Neutrophil (primary cell): Measurements from ENCODE around the gene ASB5.

Experiments used
- H3K27ac ChIP-seq: fragments of 200-600 bp; sonication (generic); 2 replicates; pipeline ENCODE4 v1.5.1; 2016; ENCODE audit warnings: mild to moderate bottlenecking, moderate library complexity
- H3K27me3 ChIP-seq: fragments of 200-600 bp; sonication (generic); 2 replicates; pipeline ENCODE4 v1.6.0; 2016; ENCODE audit warnings: mild to moderate bottlenecking
- H3K36me3 ChIP-seq: fragments of 200-600 bp; sonication (generic); 2 replicates; pipeline ENCODE4 v1.5.1; 2017
- H3K4me1 ChIP-seq, 2 experiments: fragments of 200-600 bp in 1 of 2; sonication (generic) in 1 of 2; 1 replicate in 1 of 2; 2 replicates in 1 of 2; pipeline versions ENCODE4 v1.5.1 to v1.6.1; 2013 to 2016; ENCODE audit warnings: low read depth in 1 of 2, low read length in 1 of 2, mild to moderate bottlenecking in 1 of 2, moderate library complexity in 1 of 2; ENCODE audit not compliant: control insufficient read depth in 1 of 2, insufficient read depth in 1 of 2
- H3K4me3 ChIP-seq, 2 experiments: fragments of 200-600 bp in 1 of 2; sonication (generic) in 1 of 2; 1 replicate in 1 of 2; 2 replicates in 1 of 2; pipeline ENCODE4 v1.5.1; 2013 to 2016; ENCODE audit warnings: low read depth in 1 of 2, low read length in 1 of 2, mild to moderate bottlenecking in 1 of 2, moderate library complexity in 1 of 2
- H3K9me3 ChIP-seq: fragments of 200-600 bp; sonication (generic); 2 replicates; pipeline ENCODE4 v1.5.1; 2016
- TF ChIP-seq, protein P1 (sequence below): fragments of 200-600 bp; sonication (generic); IDR thresholded peaks from 2 replicates; pipeline ENCODE4 v1.5.1; 2016; ENCODE audit warnings: antibody characterized with exemption

ASB5 gene

DNA sequence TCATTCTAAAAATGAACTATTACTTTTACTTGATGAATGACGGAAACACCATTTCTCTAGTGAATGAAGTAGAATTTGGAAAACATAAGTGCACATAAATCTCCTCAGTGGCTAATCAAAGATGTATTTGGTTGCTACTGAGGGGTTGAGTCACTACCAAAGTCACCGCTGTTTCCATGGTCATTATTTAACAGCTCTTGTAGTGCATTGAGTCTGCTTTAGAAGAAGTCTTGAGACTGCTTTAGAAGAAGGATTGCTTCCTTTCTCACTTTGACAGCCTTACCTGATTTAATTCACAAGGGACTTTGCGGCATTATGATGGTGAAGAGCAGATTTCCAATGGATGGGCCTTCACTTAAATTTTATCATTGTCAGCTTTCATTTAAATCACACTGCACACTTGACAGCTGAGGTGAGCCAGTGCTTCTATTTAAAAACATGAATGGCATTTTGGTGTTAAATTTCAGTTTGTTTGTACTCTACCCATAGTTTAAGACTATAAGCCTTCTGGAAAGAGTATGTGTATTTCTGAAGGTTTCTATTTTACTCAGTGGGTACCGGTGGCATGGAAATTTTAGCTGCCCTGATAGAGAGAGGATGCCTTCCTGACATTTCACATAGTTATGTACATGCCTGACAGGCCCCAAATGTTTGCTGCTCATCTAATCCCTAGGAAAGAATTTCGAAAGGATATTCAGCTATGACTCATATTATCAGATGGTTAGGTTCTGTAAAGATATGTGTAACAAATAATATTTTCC lies 9.5 kb downstream of the ASB5 start:
- no peaks in the 10 kb centered on the region for H3K4me1 ChIP-seq
- H3K27ac ChIP-seq, result no peak overlapping the region
- no peak overlapping the region for H3K4me3 ChIP-seq
- no peaks in the 10 kb centered on the region for H3K27me3 ChIP-seq
- TF ChIP-seq, protein P1, sequence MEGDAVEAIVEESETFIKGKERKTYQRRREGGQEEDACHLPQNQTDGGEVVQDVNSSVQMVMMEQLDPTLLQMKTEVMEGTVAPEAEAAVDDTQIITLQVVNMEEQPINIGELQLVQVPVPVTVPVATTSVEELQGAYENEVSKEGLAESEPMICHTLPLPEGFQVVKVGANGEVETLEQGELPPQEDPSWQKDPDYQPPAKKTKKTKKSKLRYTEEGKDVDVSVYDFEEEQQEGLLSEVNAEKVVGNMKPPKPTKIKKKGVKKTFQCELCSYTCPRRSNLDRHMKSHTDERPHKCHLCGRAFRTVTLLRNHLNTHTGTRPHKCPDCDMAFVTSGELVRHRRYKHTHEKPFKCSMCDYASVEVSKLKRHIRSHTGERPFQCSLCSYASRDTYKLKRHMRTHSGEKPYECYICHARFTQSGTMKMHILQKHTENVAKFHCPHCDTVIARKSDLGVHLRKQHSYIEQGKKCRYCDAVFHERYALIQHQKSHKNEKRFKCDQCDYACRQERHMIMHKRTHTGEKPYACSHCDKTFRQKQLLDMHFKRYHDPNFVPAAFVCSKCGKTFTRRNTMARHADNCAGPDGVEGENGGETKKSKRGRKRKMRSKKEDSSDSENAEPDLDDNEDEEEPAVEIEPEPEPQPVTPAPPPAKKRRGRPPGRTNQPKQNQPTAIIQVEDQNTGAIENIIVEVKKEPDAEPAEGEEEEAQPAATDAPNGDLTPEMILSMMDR, result no peak
- no peaks in the 10 kb centered on the region for H3K36me3 ChIP-seq
- no peaks in the 10 kb centered on the region for H3K9me3 ChIP-seq

DNA sequence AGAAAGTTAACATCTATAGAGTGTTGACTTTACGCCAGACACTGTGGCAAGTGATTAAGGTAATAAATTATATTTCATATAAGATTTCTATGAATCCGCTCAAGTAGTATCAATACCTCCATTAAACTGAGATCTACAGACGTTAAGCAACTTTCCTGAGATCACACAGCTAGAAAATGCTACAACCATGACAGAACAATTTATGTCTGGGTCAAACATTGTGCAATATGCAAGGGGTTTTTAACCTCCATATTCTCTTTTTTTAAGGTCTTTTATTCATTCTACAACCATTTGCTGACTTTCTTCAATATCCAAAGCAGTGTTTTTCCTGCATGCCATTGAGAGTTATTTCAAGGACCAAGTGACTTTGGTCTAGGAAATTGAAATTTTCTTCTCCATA lies 10.9 kb downstream of the ASB5 start:
- Histone ChIP-seq H3K27ac (no peak overlapping the region), H3K4me3 (no peak overlapping the region), H3K9me3 (no peaks in the 10 kb centered on the region), H3K27me3 (no peaks in the 10 kb centered on the region), H3K4me1 (no peaks in the 10 kb centered on the region), H3K36me3 (no peaks in the 10 kb centered on the region)
- TF ChIP-seq, protein P1, result no peak

GRCh38 chr4:176256921-176257320 lies 12.1 kb downstream of the ASB5 start:
- no peaks in the 10 kb centered on the region for H3K4me1 ChIP-seq
- no peaks in the 10 kb centered on the region for H3K27me3 ChIP-seq
- TF ChIP-seq, protein P1, result no peak
- H3K9me3 ChIP-seq, result no peaks in the 10 kb centered on the region
- no peaks in the 10 kb centered on the region for H3K36me3 ChIP-seq
- H3K4me3 ChIP-seq, result no peak overlapping the region
- no peak overlapping the region for H3K27ac ChIP-seq

DNA sequence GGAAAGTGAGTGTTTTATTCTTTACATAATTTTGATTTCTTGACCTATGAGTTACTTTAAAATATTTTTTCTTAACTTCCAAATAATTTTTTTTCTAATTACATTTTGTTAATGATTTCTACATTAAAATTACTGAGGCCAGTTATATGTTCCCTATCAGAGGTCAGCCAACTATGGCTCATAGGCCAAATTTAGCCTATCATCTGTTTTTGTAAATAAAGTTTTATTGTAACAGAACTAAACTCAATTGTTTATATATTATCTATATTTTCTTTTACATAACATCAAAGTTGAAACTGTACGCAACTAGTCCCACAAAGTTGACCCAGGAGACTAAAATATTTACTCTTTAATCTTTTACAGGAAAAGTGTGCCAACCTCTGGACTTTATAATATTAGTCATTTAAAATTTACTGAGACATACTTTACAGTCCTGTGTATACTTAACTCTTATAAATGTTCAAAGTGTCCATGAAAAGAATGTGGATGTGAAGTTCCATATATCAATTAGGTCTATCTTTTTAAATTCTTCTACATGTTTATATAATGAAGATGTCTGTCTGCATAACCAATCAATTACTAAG lies 26.2 kb downstream of the ASB5 start:
- H3K4me3 ChIP-seq, result no peak overlapping the region
- no peaks in the 10 kb centered on the region for H3K9me3 ChIP-seq
- no peaks in the 10 kb centered on the region for H3K4me1 ChIP-seq
- TF ChIP-seq, protein P1, result no peak
- H3K36me3 ChIP-seq, result no peaks in the 10 kb centered on the region
- no peak overlapping the region for H3K27ac ChIP-seq
- no peaks in the 10 kb centered on the region for H3K27me3 ChIP-seq

GRCh38 chr4:176241703-176242102 lies 27.3 kb downstream of the ASB5 start:
- no peaks in the 10 kb centered on the region for H3K4me1 ChIP-seq
- TF ChIP-seq, protein P1, result no peak

More at GRCh38 chr4:176241703-176242102, 27.3 kb downstream of the ASB5 start:
- H3K36me3 ChIP-seq, result no peaks in the 10 kb centered on the region
- H3K4me3 ChIP-seq, result no peak overlapping the region
- H3K27ac ChIP-seq, result no peak overlapping the region
- H3K9me3 ChIP-seq, result no peaks in the 10 kb centered on the region
- no peaks in the 10 kb centered on the region for H3K27me3 ChIP-seq
